MM.1S (cell line): ENCODE data around the gene FBXW11.

Experiments used
- DNase-seq: peaks from one replicate; pipeline ENCODE4 v3.0.0-alpha.2; 2015
- H2AFZ ChIP-seq: fragments of 300-600 bp; sonication (generic); 2 replicates; pipeline ENCODE4 v1.6.0; 2016; ENCODE audit warnings: antibody characterized with exemption, low read length
- H3F3A ChIP-seq: fragments of 300-600 bp; sonication (generic); 2 replicates; pipeline ENCODE4 v1.6.1; 2016; ENCODE audit warnings: mild to moderate bottlenecking, antibody characterized with exemption, low read length, moderate library complexity, mixed read lengths; ENCODE audit not compliant: insufficient read depth
- H3K27ac ChIP-seq: fragments of 300-600 bp; sonication (generic); 2 replicates; pipeline ENCODE4 v1.5.1; 2016; ENCODE audit warnings: mild to moderate bottlenecking, low read length
- H3K27me3 ChIP-seq: fragments of 300-600 bp; sonication (generic); replicated peaks from 2 replicates; pipeline ENCODE4 v1.6.0; 2016; ENCODE audit warnings: low read length; ENCODE audit not compliant: insufficient read depth
- H3K36me3 ChIP-seq: fragments of 300-600 bp; sonication (generic); replicated peaks from 2 replicates; pipeline ENCODE4 v1.6.1; 2016; ENCODE audit warnings: mild to moderate bottlenecking, low read length, mixed read lengths; ENCODE audit not compliant: insufficient read depth
- H3K4me1 ChIP-seq: fragments of 300-600 bp; sonication (generic); 2 replicates; pipeline ENCODE4 v1.6.1; 2016; ENCODE audit warnings: low read length, mixed read lengths
- H3K4me2 ChIP-seq: fragments of 300-600 bp; sonication (generic); 2 replicates; pipeline ENCODE4 v1.6.0; 2016; ENCODE audit warnings: low read depth, low read length
- H3K4me3 ChIP-seq: fragments of 300-600 bp; sonication (generic); 2 replicates; pipeline ENCODE4 v1.5.1; 2016; ENCODE audit warnings: low read length, mixed read lengths
- H3K79me2 ChIP-seq: fragments of 300-600 bp; sonication (generic); 2 replicates; pipeline ENCODE4 v1.6.1; 2016; ENCODE audit warnings: mixed run types, low read length, mixed read lengths
- H3K9ac ChIP-seq: fragments of 300-600 bp; sonication (generic); 2 replicates; pipeline ENCODE4 v1.6.1; 2016; ENCODE audit warnings: low read length, mixed read lengths
- H3K9me2 ChIP-seq: fragments of 300-600 bp; sonication (generic); replicated peaks from 2 replicates; pipeline ENCODE4 v1.6.1; 2016; ENCODE audit warnings: mild to moderate bottlenecking, low read length, mixed read lengths; ENCODE audit not compliant: insufficient read depth
- H3K9me3 ChIP-seq: fragments of 300-600 bp; sonication (generic); replicated peaks from 2 replicates; pipeline ENCODE4 v1.6.1; 2016; ENCODE audit warnings: mild to moderate bottlenecking, low read length, mixed read lengths; ENCODE audit not compliant: insufficient read depth
- H4K20me1 ChIP-seq: fragments of 300-600 bp; sonication (generic); 2 replicates; pipeline ENCODE4 v1.6.1; 2016; ENCODE audit warnings: mild to moderate bottlenecking, low read length, moderate library complexity, mixed read lengths; ENCODE audit not compliant: insufficient read depth
- EZH2 ChIP-seq: fragments of 300-600 bp; sonication (generic); optimal IDR thresholded peaks from 2 replicates; pipeline ENCODE3; 2017; ENCODE audit warnings: low read depth, mild to moderate bottlenecking, antibody characterized with exemption, low read length, mixed read lengths
- EZH2phosphoT487 ChIP-seq: fragments of 300-600 bp; sonication (generic); IDR thresholded peaks from 2 replicates; pipeline ENCODE4 v1.6.1; 2018; ENCODE audit warnings: antibody characterized with exemption, low read length
- TF ChIP-seq, protein P1 (sequence below): fragments of 300-600 bp; sonication (generic); IDR thresholded peaks from 2 replicates; pipeline ENCODE4 v1.5.1; 2016; ENCODE audit warnings: antibody characterized with exemption, low read length, mixed read lengths

Gene FBXW11

DNA sequence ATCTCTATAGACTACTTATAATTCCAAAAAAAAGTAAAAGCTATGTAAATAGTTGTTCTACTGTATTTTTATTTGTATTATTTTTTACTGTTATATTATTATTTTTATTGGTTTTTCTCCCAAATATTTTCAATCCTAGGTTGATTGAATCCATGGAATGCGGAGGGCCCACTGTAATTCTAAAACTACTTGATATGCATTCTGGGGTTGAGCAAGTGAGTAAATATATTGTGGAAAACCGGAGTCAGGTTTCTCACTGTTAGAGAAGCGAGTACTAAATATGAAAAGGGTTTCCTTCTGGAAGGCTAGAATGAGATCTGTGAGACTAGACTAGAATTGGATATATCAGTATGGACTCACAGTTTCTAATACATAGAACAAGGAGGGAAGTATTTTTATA lies 66.5 kb downstream of the FBXW11 start:
- Histone ChIP-seq H4K20me1 (no peaks in the 10 kb centered on the region), H3K9ac (no peak overlapping the region), H3K4me1 (no peaks in the 10 kb centered on the region), H2AFZ (no peak overlapping the region), H3K4me3 (no peak overlapping the region), H3K4me2 (no peak overlapping the region), H3K36me3 (no peaks in the 10 kb centered on the region), H3K27ac (no peak overlapping the region), H3K9me3 (no peaks in the 10 kb centered on the region), H3K79me2 (peaks cover 52% of the 10 kb centered on the region), H3K9me2 (no peaks in the 10 kb centered on the region), H3F3A (no peaks in the 10 kb centered on the region), H3K27me3 (no peaks in the 10 kb centered on the region)
- no peak for DNase-seq
- TF ChIP-seq EZH2 (no peak), EZH2phosphoT487 (no peak)
- TF ChIP-seq, protein P1, sequence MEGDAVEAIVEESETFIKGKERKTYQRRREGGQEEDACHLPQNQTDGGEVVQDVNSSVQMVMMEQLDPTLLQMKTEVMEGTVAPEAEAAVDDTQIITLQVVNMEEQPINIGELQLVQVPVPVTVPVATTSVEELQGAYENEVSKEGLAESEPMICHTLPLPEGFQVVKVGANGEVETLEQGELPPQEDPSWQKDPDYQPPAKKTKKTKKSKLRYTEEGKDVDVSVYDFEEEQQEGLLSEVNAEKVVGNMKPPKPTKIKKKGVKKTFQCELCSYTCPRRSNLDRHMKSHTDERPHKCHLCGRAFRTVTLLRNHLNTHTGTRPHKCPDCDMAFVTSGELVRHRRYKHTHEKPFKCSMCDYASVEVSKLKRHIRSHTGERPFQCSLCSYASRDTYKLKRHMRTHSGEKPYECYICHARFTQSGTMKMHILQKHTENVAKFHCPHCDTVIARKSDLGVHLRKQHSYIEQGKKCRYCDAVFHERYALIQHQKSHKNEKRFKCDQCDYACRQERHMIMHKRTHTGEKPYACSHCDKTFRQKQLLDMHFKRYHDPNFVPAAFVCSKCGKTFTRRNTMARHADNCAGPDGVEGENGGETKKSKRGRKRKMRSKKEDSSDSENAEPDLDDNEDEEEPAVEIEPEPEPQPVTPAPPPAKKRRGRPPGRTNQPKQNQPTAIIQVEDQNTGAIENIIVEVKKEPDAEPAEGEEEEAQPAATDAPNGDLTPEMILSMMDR, result no peak

DNA sequence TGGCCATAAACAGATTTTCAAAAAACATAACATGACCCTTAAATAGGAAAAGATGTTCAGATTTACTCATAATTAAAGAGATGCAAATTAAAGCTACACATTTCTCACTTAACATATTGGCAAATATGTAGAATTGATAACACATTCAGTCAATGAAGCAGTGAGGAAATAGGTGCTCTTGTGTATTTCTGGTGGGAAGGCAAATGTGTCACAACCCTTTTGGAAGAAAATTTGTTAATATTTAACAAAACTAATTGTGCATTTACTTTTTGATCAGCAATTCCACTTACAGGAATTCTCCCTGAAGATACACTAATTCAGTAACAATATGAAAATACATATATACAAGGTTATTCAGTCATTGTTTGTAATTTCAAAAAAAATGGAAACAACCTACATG lies 68.1 kb downstream of the FBXW11 start:
- no peak overlapping the region for H2AFZ ChIP-seq

DNA sequence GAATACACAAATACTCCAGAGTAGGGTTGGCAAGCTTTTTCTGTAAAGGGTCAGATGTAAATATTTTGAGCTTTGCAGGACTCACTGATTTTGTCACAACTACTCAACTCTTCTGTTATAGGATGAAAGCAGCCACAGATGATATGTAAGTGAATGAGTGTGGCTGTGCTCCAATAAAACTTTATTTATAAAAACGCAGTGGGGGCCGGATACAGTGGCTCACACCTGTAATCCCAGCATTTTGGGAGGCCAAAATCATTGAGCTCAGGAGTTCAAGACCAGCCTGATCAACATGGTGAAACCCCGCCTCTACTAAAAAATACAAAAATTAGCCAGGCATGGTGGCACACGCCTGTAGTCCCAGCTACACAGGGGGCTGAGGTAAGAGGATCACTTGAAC lies 69.1 kb downstream of the FBXW11 start:
- H3K4me2 ChIP-seq, result no peak overlapping the region
- no peaks in the 10 kb centered on the region for H3K27me3 ChIP-seq
- H3K4me1 ChIP-seq, result no peaks in the 10 kb centered on the region
- H3K79me2 ChIP-seq, result peaks cover 66% of the 10 kb centered on the region
- no peak overlapping the region for H3K4me3 ChIP-seq
- no peak overlapping the region for H3K9ac ChIP-seq
- H4K20me1 ChIP-seq, result no peaks in the 10 kb centered on the region
- no peaks in the 10 kb centered on the region for H3K9me2 ChIP-seq
- H3K36me3 ChIP-seq, result no peaks in the 10 kb centered on the region
- no peaks in the 10 kb centered on the region for H3K9me3 ChIP-seq
- no peak overlapping the region for H3K27ac ChIP-seq
- no peaks in the 10 kb centered on the region for H3F3A ChIP-seq
- no peak for TF ChIP-seq EZH2phosphoT487
- TF ChIP-seq, protein P1, result no peak
- TF ChIP-seq EZH2, result no peak
- no peak overlapping the region for H2AFZ ChIP-seq
- no peak for DNase-seq

More for the DNA sequence above, 68.1 kb downstream of the FBXW11 start:
- TF ChIP-seq EZH2 (no peak), EZH2phosphoT487 (no peak)
- TF ChIP-seq, protein P1, result no peak
- no peaks in the 10 kb centered on the region for H3F3A ChIP-seq
- peaks cover 57% of the 10 kb centered on the region for H3K79me2 ChIP-seq
- H3K9ac ChIP-seq, result no peak overlapping the region
- H3K27me3 ChIP-seq, result no peaks in the 10 kb centered on the region
- H3K4me2 ChIP-seq, result no peak overlapping the region
- no peaks in the 10 kb centered on the region for H4K20me1 ChIP-seq
- H3K36me3 ChIP-seq, result no peaks in the 10 kb centered on the region
- no peak overlapping the region for H3K27ac ChIP-seq
- H3K4me3 ChIP-seq, result no peak overlapping the region
- no peaks in the 10 kb centered on the region for H3K4me1 ChIP-seq
- no peaks in the 10 kb centered on the region for H3K9me3 ChIP-seq
- no peak for DNase-seq
- no peaks in the 10 kb centered on the region for H3K9me2 ChIP-seq
